Daoy (cell line): ENCODE measurements around the gene GLT1D1. TPM values are rescaled to one million over a fixed set of nuclear protein-coding genes. Genes with fewer than 3 reads are reported as not detected.
"Not testable (repeated sequence)": the region's sequence is repeated elsewhere in the genome, so short reads cannot be mapped to it uniquely, and the experiment has no call there.

Experiments
- DNase-seq: peaks from one replicate; pipeline ENCODE4 v3.0.0-alpha.2; 2015; ENCODE audit warnings: low read depth
- total RNA-seq: library from RNA; depleted of rRNA; stranded (reverse); fragments of >200 nt; shearing (Covaris generic); gene quantifications from 2 replicates; pipeline ENCODE4 v1.2.3, GENCODE V29; 2014

Gene GLT1D1
- total RNA-seq, 1 experiment from 2014 or later, result 1.9 TPM

DNA sequence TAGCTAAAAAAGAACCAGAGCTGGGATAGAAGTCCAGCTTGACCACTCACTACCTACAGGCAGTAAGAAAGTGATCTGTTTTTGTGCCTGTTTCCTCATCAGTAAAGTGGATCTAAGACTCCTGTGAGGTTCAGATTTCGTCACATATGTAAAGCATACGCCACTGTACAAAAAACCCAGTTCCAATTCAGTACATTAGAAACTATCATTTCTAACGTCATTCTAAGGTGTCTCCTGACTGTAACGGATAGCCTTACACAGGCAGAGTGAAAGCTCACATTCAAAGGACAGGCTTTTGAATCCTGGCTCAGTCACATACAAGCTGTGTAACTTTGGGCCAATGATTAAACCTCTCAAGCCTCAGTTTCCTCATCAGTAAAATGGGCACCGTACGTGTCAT is 33.0 kb upstream of the GLT1D1 start:
- no peak for DNase-seq

DNA sequence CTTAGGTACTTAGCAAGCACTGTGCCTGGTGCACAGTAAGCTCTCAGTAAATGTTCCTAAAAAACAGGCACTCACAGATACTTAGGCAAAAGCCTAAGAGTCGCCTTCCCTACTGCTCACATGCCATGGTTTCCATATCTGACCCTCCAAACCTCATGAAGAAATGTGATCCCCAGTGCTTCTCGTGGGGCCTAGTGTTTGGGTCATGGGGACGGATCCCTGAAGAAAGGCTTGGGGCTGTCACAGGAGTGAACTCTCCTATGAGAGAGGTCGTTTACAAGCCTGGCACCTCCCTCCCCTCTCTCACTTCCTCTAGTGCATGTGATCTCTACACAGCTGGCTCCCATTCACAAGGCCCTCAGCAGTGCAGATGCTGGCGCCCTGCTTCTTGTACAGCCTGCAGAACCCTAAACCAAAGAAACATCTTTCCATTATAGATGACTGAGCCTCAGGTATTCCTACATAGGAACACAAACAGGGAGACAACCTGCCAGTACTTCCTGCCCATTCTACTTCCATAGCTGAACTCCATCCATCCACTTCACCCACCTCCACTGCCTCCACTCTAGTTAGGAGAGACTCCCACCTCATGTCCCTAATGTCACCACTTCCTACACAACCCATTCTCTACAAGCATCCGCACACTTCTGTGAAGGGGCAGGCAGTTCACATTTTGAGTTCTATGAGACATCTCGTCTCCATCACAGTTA is 32.4 kb upstream of the GLT1D1 start:
- DNase-seq, result no peak

DNA sequence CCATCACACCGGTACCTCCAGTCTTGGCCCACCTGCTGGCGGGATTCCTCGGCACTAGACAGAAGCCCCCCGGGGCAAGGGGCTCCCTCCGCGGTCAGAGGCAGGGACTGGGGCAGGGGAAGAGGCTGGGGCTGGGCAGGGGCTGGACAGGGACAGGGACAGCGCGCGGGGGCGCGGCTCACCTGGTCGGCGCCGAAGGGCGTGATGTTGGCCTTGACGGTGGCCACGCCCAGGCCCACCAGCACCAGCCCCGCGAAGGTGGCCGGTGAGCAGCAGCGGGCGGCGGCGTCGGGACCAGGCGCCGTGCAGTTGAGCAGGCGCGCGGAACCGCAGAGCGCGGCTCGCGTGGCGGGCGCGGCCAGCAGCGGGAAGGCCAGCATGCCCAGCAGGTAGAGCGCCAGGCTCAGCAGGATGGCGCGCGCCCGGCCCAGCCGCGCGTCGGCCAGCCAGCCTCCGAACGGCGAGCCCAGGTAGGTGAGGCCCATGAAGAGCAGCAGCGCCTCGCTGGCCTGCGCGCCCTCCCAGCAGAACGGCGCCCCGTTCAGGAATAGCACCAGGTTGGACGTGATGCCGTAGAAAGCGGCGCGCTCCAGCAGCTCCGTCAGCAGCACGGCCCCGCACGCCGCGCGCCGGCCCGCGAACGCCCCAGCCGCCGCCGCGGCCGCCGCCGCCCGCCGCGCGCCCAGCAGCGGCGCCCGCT is 29.9 kb upstream of the GLT1D1 start:
- no peak for DNase-seq

DNA sequence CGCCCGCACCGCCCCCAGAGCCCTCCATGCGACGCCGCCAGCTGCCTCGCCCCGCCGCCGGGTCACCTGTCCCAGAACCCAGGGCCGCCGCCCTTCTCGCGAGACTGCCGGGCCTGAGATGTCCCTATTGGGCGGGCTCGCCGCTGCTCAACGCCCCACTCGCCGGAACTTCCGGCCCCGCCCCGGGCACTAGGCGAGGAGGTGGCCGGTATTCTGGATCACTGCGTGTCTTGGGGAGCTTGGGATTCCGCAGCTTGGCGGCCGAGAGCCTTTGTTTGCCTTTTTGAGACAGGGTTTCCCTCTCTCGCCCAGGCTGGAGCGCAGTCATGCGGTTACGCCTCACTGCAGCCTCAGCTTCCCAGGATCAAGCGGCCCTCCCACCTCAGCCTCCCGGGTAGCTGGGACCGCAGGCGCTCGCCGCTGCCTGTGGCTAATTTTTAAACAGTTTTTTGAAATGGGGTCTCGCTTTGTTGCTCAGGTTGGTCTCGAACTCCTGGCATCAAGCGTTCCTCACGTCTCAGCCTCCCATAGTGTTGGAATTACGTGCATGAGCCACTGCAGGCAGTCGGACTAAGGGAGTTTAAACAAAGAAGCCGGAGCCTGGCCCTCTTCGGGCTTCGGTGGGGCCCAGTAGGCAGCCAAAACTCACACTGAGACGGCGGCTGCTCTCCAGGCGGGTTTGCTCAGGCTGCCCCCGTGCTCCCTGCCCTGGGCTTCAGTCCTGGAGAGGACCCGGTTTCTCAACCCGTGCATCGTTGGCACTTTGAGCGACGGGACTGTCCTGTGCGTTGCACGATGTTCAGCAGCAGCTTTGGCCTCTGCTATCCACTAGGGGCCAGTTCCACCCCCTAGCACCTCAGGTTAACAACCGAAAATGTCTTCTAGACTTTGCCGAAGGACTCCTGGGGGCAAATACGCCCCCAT is 29.1 kb upstream of the GLT1D1 start, which contains the start of gene SLC15A4:
Gene SLC15A4, minus strand, starts transcription at position 43 of the 924 bp plus-strand sequence. Its CDS starts 15 bp downstream, at position 28.
- peak; percentile 97 for DNase-seq

DNA sequence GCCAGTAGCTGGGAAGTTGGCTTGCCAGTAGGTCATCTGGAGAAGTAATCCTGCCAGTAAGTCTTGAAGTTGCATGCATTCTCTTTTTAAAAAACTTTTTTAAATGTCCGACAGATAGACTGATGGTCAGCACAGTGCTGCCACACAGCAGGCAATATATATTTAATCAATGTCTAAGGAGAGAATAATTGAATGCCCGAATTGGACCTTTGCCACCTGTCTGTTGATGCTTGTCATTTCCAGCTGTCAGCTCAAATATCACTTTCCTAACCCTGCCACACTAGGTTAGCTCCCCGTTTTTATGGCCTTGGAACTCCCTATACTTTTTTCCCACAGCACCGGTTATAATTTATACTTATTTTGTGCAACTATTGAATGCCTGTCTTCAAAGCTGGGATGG is 27.4 kb upstream of the GLT1D1 start:
- DNase-seq, result no peak

DNA sequence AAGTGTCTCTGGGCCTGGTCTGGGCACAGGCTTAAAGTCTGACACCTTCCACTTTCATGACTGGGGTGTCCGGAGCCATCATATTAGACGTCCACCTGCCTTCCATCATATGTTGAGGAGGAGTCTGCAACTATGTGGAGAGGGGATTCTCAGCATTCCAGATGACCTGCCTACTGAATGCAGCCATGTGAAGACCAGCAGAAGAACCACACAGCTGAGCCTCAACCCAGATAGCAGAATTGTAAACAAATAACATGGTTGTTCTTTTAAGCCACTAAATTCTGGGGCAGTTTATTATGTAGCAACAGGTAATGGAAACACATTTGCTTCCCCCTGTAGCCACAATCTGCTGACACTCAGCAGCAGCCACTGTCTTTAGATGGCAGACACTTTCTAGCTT is 25.6 kb upstream of the GLT1D1 start:
- no peak for DNase-seq

DNA sequence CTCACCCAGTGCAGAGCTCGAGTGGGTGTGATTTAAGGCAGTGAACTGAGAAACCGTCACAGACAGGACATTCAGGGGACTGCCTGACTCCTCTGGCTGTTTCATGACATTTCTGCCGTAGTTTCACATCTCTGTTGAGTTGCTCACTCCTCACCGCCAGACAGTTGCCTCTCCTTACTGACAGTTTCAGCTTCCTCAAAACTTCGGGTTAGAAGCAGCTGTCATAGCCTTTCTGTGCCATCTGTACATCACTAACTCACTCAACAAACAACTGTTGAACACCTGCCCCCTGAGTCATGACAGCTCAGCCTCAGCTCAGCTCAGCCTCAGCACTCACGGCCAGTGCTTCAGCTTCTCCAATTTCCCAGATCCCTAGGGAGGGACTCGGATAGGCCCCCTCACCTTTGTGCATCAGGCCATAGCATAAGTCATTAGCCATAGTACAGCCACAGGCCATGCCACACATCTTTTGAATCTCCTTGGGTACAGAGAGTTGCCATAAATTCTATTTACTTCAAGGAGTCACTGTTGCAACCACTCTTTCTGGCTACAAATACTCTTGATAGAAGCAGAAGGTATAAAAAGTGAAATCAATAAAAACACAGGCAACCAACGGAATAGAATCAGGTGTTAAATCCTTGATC is 23.3 kb upstream of the GLT1D1 start:
- no peak for DNase-seq

DNA sequence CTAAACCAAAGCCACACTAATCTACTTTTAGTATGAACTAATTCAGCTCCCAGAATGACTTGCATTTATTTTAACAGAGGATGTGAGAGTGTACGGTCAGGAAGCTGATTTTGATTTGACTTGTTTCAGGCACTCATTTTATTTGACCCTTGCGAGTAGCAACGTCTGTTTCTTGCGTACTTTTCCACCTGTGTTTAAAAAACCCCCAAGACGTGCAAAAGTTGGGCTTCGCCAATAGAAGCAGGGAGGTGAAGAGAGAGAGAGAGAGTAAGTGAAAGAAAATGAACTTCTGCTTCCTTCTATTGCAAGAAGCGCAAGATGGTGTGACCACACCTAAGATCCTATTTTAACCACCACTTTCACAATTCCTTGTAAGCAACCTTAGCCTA is 22.8 kb upstream of the GLT1D1 start:
- DNase-seq, result no peak

DNA sequence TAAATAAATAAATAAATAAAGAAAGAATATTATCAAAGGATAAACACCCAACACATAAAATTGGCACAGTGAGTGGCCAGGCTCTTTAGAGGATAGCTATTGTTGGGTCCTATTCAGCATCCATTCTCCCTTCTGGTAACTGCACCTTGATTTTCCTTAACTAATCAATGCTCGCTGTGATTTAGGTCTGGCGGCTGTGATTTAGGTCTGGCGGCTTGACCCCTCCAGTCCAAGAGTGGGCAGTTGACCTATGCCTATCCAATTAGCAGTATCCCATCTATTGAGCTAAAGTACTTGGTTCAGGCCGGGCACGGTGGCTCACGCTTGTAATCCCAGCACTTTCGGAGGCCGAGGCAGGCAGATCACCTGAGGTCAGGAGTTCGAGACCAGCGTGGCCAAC is 19.9 kb upstream of the GLT1D1 start:
- DNase-seq, result no peak

DNA sequence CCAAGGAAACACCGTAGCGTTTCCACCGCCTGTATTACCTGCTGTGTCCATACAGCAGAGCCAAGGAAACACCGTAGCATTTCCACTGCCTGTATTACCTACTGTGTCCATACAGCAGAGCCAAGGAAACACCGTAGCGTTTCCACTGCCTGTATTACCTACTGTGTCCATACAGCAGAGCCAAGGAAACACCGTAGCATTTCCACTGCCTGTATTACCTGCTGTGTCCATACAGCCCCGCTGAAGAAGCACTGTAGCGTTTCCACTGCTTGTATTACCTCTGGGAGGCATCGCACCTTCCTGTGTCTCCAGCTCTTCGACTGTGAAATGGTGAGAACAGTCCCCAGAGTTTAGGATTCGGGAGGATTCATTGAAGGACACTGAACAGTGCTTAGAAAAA is 13.4 kb upstream of the GLT1D1 start:
- DNase-seq, result not testable (repeated sequence)

DNA sequence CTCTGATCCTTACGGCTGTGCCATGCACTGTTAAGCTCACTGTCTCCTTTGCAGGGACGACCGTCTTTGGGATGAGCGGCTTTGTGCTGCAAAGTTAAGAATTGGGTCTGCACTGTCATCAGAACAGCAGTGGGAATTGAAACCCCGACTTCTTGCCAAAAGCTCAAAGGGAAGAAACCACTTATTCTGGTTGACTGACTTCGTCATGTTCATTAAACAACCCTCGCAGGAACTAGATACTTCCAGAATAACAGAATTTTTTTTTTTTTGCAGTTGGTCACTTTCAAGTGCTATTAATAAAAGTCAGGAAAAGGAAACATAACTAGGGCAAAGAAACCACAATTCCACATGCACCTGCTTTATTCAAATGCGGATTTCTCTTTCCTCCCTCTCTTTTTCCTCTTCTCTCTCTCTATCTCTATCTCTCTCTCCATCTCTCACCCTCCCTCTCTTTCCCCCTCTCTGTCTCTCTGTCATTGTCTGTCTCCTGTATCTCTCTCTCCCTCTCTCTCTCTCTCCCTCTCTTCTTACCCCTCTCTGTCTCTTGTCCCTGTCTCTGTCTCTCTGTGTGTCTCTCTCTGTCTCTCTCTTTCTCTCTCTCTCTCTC is 12.3 kb upstream of the GLT1D1 start:
- peak; percentile 35 for DNase-seq

DNA sequence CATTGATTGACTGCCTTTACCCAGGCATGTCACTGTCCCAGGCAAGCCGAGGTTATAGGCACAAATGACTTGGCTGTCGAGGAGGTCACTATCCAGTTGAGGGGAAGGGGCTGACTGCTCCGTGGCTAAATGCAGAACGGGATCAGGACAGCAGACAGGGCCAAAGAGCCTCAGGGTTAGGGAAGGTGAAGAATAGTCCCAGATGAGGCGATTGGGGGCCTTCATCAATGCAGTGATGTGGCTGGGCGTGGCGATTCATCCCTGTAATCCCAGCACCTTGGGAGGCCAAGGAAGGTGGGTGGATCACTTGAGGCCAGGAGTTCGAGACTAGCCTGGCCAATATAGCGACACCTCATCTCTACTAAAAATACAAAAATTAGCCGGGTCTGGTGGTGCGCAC is 10.7 kb upstream of the GLT1D1 start:
- no peak for DNase-seq

DNA sequence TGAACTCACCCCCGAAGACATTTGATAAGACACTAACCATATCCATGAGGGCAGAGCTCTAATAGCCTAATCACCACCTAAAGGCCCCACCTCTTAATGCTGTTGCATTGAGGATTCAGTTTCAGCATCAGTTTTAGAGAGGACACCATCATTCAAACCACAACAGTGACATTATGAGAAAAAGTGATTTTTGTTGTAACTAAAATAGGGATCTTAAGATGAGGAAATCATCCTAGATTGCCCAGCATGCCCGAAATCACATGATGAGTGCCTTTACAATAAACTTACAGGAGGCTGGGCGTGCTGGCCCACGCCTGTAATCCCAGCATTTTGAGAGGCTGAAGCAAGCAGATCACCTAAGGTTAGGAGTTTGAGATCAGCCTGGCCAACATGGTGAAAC is 9.7 kb upstream of the GLT1D1 start:
- DNase-seq, result no peak

DNA sequence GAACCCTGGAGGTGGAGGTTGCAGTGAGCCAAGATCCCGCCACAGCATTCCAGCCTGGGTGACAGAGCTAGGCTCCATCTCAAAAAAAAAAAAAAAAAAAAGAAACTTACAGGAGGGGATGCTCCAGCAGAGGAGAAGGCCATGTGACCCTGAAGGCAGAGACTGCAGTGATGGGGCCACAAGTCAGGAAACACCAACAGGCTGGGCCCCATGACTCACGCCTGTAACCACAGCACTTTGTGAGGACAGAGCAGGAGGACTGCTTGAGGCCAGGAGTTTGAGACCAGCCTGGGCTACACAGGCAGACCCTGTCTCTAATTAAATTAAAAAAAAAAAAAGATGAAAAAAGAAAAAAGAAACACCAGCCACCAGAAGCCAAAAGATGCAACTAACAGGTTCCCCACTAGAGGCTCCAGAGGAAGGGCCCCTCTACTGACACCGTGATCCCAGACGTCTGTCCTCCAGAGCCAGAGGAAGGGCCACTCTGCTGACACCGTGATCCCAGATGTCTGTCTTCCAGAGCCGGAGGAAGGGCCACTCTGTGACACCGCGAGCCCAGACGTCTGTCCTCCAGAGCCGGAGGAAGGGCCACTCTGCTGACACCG is 9.1 kb upstream of the GLT1D1 start:
- DNase-seq, result peak; percentile 72

DNA sequence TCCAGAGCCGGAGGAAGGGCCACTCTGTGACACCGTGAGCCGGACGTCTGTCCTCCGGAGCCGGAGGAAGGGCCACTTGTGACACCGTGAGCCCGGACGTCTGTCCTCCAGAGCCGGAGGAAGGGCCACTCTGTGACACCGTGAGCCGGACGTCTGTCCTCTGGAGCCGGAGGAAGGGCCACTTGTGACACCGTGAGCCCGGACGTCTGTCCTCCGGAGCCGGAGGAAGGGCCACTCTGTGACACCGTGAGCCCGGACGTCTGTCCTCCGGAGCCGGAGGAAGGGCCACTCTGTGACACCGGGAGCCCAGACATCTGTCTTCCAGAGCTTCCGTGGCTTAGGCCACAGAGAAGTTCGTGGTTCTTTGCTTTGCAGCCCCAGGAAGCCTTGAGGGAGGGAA is 6.6 kb upstream of the GLT1D1 start:
- DNase-seq, result not testable (repeated sequence)

DNA sequence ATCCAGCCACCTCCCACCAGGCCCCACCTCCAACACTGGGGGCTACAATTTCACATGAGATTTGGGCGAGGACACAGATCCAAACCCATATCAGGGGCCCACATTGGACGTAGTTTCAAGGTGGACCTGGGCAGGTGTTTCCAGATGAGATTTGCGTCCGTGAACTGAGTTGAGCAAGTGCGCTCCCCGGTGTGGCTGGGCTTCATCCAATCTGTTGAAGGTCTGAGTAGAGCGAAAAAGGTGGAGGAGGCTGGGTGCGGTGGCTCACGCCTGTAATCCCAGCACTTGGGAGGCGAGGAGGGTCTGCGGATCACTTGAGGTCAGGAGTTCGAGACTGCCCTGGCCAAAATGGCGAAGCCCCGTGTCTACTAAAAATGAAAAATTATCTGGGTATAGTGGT is 4.9 kb upstream of the GLT1D1 start:
- DNase-seq, result no peak

DNA sequence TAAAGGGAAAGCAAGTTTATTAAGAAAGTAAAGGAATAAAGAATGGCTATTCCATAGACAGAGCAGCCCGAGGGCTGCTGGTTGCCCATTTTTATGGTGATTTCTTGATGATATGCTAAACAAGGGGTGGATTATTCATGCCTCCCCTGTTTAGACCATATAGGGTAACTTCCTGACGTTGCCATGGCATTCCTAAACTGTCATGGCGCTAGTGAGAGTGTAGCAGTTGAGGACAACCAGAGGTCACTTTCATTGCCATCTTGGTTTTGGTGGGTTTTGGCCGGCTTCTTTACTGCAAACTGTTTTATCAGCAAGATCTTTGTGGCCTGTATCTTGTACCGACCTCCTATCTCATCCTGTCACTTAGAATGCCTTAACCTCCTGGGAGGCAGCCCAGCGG is 3.5 kb upstream of the GLT1D1 start:
- not testable (repeated sequence) for DNase-seq

DNA sequence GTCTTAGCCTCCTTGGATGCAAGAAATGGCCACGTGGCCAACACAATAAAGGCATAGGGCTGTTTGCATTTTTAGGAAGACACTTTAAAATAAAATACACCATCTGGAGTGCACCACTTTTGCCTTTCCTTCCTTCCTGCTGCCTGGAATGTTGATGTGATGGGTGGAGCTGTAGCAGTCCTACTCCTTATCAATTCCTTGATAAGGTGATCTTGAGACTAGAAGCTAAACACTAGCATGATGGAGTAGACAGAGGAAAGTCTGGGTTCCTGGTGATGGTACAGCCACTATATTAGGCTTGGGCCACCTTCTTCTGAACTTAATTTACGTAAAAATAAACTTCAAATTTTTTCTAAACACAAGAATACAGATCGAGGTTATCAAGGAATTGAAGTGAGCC is 2.9 kb upstream of the GLT1D1 start:
- no peak for DNase-seq

DNA sequence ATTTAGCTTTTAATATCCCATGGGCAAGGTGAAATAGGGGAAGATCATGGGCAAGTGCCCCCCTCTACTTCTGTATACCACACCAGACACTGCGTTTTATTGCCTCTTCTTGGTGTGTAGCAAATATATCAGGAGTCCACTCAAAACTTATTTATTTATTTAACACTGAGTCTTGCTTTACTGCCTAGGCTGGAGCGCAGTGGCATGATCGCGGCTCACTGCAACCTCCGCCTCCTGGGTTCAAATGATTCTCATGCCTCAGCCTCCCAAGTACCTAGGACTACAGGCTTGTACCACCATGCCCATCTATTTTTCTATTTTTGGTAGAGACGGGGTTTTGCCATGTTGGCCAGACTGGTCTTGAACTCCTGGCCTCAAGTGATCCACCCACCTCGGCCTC is 1.8 kb upstream of the GLT1D1 start:
- not testable (repeated sequence) for DNase-seq

DNA sequence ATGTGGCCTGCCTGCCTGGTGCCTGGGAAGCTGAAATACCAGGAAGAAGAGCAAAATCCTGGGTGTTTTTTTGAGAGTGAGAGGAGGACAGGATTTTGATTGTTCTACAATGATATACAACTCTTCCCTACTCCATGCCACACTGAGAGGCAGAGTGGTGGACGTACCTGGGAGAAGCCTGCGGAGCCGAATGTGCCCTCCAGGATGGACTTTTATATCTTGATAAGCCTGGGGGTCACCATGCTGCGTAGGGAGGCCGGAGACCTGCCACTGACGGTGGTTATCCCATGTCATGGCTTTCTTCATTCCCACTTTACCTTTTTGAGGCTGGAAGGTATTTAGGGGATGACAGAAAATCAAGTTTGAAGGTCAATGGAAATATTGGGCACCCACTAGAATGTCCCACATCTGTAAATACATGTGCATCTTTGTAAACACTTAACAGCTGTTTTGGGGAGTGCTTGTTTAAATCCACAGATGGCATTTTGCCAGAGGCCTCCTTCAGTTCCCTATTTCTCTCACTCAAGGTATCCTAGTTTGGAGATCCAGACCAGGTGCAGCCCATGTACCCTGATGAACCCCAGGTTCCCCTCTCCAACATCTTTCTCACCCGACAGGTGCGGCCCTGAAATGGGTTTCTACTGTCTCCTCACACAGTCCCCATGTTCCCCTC is 1.1 kb upstream of the GLT1D1 start:
- DNase-seq, result no peak
